Measurements from ENCODE around the gene PCYT1A. TPM values are rescaled to one million over a fixed set of nuclear protein-coding genes. Genes with fewer than 3 reads are reported as not detected.

Gene PCYT1A
- total RNA-seq, 1 donor from 2014 or later, result 55.2 TPM

DNA sequence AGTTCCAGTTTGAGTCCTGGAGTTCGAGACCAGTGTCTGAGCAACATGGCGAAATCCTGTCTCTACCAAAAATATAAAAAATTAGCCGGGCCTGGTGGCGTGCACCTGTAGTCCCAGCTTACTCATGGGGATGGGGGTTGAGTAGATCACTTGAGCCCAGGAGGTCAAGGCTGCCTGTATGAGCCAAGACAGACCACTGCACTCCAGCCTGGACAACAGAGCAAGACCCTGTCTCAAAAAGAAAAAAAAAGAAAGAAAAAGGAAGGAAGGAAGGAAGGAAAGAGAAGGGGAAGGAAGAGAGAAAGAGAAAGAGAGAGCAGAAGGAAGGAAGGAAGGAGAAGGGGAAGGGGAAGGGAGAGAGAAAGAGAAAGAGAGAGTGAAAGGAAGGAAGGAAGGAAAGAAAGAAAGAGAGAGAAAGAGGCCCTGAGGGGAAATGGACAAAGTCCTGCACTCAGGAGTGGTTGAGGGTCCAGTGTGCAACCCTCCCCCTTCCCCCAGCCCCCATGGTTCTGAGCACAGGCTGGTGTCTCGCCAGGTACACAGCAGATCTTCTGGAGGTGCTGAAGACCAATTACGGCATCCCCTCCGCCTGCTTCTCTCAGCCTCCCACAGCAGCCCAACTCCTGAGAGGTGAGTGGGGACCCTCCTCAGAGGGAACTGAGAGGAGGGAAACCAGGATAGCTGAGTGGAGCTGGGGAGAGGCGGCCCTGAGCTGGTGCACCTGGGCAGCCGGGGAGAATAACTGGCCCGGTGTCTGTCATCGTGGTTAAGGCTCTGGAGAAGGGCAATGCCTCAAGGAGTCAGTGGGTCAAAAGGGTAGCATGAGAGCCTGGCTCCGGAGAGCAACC lies 70.0 kb downstream of the PCYT1A start:
- H3K27ac Mint-ChIP-seq (ENCODE audit: unreplicated experiment), result no peak overlapping the region
- no peak for DNase-seq (ENCODE audit: low spot score)
- TF ChIP-seq, protein P1, sequence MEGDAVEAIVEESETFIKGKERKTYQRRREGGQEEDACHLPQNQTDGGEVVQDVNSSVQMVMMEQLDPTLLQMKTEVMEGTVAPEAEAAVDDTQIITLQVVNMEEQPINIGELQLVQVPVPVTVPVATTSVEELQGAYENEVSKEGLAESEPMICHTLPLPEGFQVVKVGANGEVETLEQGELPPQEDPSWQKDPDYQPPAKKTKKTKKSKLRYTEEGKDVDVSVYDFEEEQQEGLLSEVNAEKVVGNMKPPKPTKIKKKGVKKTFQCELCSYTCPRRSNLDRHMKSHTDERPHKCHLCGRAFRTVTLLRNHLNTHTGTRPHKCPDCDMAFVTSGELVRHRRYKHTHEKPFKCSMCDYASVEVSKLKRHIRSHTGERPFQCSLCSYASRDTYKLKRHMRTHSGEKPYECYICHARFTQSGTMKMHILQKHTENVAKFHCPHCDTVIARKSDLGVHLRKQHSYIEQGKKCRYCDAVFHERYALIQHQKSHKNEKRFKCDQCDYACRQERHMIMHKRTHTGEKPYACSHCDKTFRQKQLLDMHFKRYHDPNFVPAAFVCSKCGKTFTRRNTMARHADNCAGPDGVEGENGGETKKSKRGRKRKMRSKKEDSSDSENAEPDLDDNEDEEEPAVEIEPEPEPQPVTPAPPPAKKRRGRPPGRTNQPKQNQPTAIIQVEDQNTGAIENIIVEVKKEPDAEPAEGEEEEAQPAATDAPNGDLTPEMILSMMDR (IDR thresholded peaks at IDR 0.05; ENCODE audit: unreplicated experiment), result no peak
- H3K4me3 Mint-ChIP-seq (ENCODE audit: unreplicated experiment), result no peak overlapping the region
- H3K27me3 Mint-ChIP-seq (ENCODE audit: unreplicated experiment), result peaks cover 11% of the 10 kb centered on the region
- no peaks in the 10 kb centered on the region for H3K9me3 Mint-ChIP-seq (ENCODE audit: unreplicated experiment)
- H3K4me1 Mint-ChIP-seq (ENCODE audit: unreplicated experiment), result no peaks in the 10 kb centered on the region
- peaks cover 3% of the 10 kb centered on the region for H3K36me3 Mint-ChIP-seq (ENCODE audit: low read depth, unreplicated experiment)

DNA sequence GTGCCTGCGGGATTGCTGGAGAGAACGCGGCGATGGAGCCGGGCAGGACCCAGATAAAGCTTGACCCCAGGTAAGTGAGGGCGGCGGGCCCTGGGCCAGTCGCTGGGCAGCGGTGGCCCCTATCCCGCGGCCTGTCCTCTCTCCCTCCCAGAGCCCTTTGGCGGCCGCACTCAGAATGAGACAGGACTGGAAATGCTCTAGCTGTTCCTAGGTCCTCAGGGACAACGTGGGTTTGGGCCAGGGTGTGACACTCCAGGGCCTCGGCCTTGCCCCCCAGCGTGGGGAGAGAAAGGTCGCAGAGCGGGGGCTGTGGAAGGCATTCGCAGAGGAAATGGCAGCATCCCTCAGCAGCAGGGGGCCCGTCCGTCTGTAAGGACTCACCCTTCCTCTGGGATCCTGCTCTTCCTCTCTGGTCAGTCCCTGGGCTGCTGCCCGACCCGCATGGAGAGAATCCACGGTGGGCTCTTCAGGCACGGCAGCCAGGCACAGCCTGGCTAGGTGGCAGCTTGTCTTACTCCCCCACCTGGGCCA lies 70.8 kb downstream of the PCYT1A start:
- H3K36me3 Mint-ChIP-seq (ENCODE audit: low read depth, unreplicated experiment), result peaks cover 3% of the 10 kb centered on the region
- H3K27ac Mint-ChIP-seq (ENCODE audit: unreplicated experiment), result no peak overlapping the region
- no peak for DNase-seq (ENCODE audit: low spot score)
- TF ChIP-seq, protein P1 (IDR thresholded peaks at IDR 0.05; ENCODE audit: unreplicated experiment), result no peak
- no peaks in the 10 kb centered on the region for H3K4me1 Mint-ChIP-seq (ENCODE audit: unreplicated experiment)
- H3K9me3 Mint-ChIP-seq (ENCODE audit: unreplicated experiment), result no peaks in the 10 kb centered on the region
- no peak overlapping the region for H3K4me3 Mint-ChIP-seq (ENCODE audit: unreplicated experiment)
- peaks cover 11% of the 10 kb centered on the region for H3K27me3 Mint-ChIP-seq (ENCODE audit: unreplicated experiment)

DNA sequence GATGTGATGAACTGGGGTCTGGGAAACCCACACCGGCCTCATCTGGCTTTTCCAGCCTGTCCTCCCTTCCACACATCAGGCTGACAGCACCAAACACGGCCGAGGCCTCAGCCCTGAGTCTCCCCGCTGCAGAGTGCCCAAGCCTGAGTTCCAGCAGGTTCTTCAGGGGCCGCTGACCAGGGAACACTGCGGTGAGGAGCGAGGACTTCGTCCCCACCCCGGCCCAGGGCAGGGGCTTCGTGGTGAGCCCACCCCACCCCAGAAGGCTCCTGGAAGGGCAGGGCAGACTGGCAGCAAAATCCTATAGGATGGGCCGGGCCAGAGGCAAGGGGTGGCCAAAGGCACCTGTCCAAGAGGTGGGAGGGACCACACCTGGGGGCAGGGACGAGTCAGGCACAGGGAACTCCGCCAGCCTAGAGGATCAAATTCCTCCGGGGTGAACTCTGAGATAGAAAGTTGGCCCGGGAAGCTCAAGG lies 71.4 kb downstream of the PCYT1A start, which contains the start of gene SLC51A:
TSS of gene SLC51A (plus strand) at position 446 of the 476 bp plus-strand sequence. CDS start 179 bp downstream, outside the sequence.
- no peak for DNase-seq (ENCODE audit: low spot score)
- peaks cover 11% of the 10 kb centered on the region for H3K27me3 Mint-ChIP-seq (ENCODE audit: unreplicated experiment)
- H3K36me3 Mint-ChIP-seq (ENCODE audit: low read depth, unreplicated experiment), result peaks cover 3% of the 10 kb centered on the region
- H3K9me3 Mint-ChIP-seq (ENCODE audit: unreplicated experiment), result no peaks in the 10 kb centered on the region
- TF ChIP-seq, protein P1 (IDR thresholded peaks at IDR 0.05; ENCODE audit: unreplicated experiment), result no peak
- H3K27ac Mint-ChIP-seq (ENCODE audit: unreplicated experiment), result no peak within 1 kb of the TSS
- H3K4me3 Mint-ChIP-seq (ENCODE audit: unreplicated experiment), result no peak within 1 kb of the TSS
- H3K4me1 Mint-ChIP-seq (ENCODE audit: unreplicated experiment), result no peaks in the 10 kb centered on the region

DNA sequence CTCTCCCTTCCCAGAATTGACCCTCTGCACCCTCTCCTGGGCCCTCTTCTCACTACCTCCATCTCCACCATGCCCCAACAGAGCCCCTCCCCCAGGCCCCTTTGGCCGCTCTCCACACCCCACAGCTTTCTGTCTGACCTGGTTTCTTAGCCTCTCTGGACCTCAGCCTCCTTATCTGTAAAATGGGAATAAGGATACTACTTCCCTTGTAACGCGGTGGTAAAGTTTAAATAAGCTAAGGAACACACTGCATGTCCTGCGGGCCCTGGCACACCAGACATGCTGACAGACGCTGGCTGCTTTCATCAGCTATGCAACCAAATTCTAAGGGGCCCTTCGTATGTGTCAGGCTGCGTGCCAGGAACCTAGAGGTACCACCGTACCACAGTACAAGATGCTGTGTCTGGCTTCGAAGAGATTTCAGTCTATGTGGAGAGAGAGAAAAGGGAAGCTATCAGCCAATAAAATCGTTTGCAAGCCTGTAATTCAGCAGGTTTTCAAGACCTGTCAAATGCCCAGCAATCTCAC lies 72.0 kb downstream of the PCYT1A start:
- no peaks in the 10 kb centered on the region for H3K9me3 Mint-ChIP-seq (ENCODE audit: unreplicated experiment)
- no peaks in the 10 kb centered on the region for H3K4me1 Mint-ChIP-seq (ENCODE audit: unreplicated experiment)
- no peak for DNase-seq (ENCODE audit: low spot score)
- H3K4me3 Mint-ChIP-seq (ENCODE audit: unreplicated experiment), result no peak overlapping the region
- TF ChIP-seq, protein P1 (IDR thresholded peaks at IDR 0.05; ENCODE audit: unreplicated experiment), result no peak
- no peak overlapping the region for H3K27ac Mint-ChIP-seq (ENCODE audit: unreplicated experiment)
- peaks cover 11% of the 10 kb centered on the region for H3K27me3 Mint-ChIP-seq (ENCODE audit: unreplicated experiment)
- peaks cover 3% of the 10 kb centered on the region for H3K36me3 Mint-ChIP-seq (ENCODE audit: low read depth, unreplicated experiment)

Measured in endothelial cell (in vitro differentiated cells).